Upper lobe of right lung (tissue), 1 donor: Measurements from ENCODE around the gene RGS3. TPM values are rescaled to one million over a fixed set of nuclear protein-coding genes. Genes with fewer than 3 reads are reported as not detected.

ENCODE experiments used
- ATAC-seq: fragments of 200-7000 bp; cut with Tn5 transposase; one replicate; pipeline ENCODE4 v1.9.1; 2020; ENCODE audit warnings: mild to moderate bottlenecking, moderate library complexity
- DNase-seq: peaks from one replicate; pipeline ENCODE4 v3.0.0-alpha.2; 2020
- H3K27ac ChIP-seq: fragments of 200-600 bp; one replicate; pipeline ENCODE4 v1.8.0; 2022
- H3K27me3 ChIP-seq: fragments of 200-600 bp; one replicate; pipeline ENCODE4 v1.8.0; 2022; ENCODE audit warnings: mild to moderate bottlenecking
- H3K36me3 ChIP-seq: fragments of 200-600 bp; one replicate; pipeline ENCODE4 v1.8.0; 2022
- H3K4me1 ChIP-seq: fragments of 200-600 bp; one replicate; pipeline ENCODE4 v1.8.0; 2022
- H3K4me3 ChIP-seq: fragments of 200-600 bp; one replicate; pipeline ENCODE4 v1.8.0; 2022; ENCODE audit warnings: mild to moderate bottlenecking
- H3K9me3 ChIP-seq: fragments of 200-600 bp; one replicate; pipeline ENCODE4 v1.8.0; 2022
- CTCF ChIP-seq: fragments of 200-600 bp; IDR thresholded peaks from one replicate; pipeline ENCODE4 v1.8.0; 2022; ENCODE audit warnings: antibody characterized with exemption
- intact Hi-C: fragments of 100-400 bp; cut with DNase I; formaldehyde crosslinking; loops from one replicate; pipeline ENCODE4 v1.11.0; 2022
- total RNA-seq: library from RNA; stranded (reverse); fragmentation: NEBNext Ultra II Directional; extraction: Animal tissue kit (Norgen Biotek cat#: 25700); gene quantifications from one replicate; pipeline ENCODE4 v1.2.1, GENCODE V29; 2021
- donor health status: DM: no; HTN: yes; CAD: no; lungs with severe emphysema.

RGS3 gene
- total RNA-seq, 1 donor from 2014 or later, result 71.1 TPM

GRCh38 chr9:113603048-113603375 is 139.5 kb downstream of the RGS3 start:
- no peak overlapping the region for H3K27ac ChIP-seq
- ATAC-seq, result no peak
- TF ChIP-seq CTCF, result no peak

GRCh38 chr9:113603773-113604172 is 140.2 kb downstream of the RGS3 start:
- no peak overlapping the region for H3K4me3 ChIP-seq
- no peaks in the 10 kb centered on the region for H3K27me3 ChIP-seq
- TF ChIP-seq CTCF, result no peak
- H3K36me3 ChIP-seq, result no peaks in the 10 kb centered on the region
- peaks cover 43% of the 10 kb centered on the region for H3K4me1 ChIP-seq
- ATAC-seq (no peak), DNase-seq (no peak)
- H3K9me3 ChIP-seq, result no peaks in the 10 kb centered on the region
- intact Hi-C loops, result no loop called here
- H3K27ac ChIP-seq, result no peak overlapping the region

More at GRCh38 chr9:113603048-113603375, 139.5 kb downstream of the RGS3 start:
- no peaks in the 10 kb centered on the region for H3K9me3 ChIP-seq
- H3K4me1 ChIP-seq, result peaks cover 41% of the 10 kb centered on the region
- H3K27me3 ChIP-seq, result no peaks in the 10 kb centered on the region
- peaks cover 4% of the 10 kb centered on the region for H3K36me3 ChIP-seq
- H3K4me3 ChIP-seq, result no peak overlapping the region
- no peak for DNase-seq
- intact Hi-C loops, result no loop called here

- DNase-seq, result no peak
Measured at GRCh38 chr9:113604393-113604792, 140.9 kb downstream of the RGS3 start.

GRCh38 chr9:113606510-113606909 is 143.0 kb downstream of the RGS3 start:
- TF ChIP-seq CTCF, result no peak
- no peaks in the 10 kb centered on the region for H3K36me3 ChIP-seq
- intact Hi-C loops, result no loop called here
- peaks cover 44% of the 10 kb centered on the region for H3K4me1 ChIP-seq
- H3K4me3 ChIP-seq, result no peak overlapping the region
- no peak for ATAC-seq
- no peak overlapping the region for H3K27ac ChIP-seq
- no peak for DNase-seq
- no peaks in the 10 kb centered on the region for H3K27me3 ChIP-seq
- H3K9me3 ChIP-seq, result no peaks in the 10 kb centered on the region

More at GRCh38 chr9:113604393-113604792, 140.9 kb downstream of the RGS3 start:
- H3K9me3 ChIP-seq, result no peaks in the 10 kb centered on the region
- H3K27ac ChIP-seq, result no peak overlapping the region
- H3K36me3 ChIP-seq, result no peaks in the 10 kb centered on the region
- no peak for ATAC-seq
- H3K4me3 ChIP-seq, result no peak overlapping the region
- peaks cover 47% of the 10 kb centered on the region for H3K4me1 ChIP-seq
- intact Hi-C loops, result no loop called here
- no peak for TF ChIP-seq CTCF
- H3K27me3 ChIP-seq, result no peaks in the 10 kb centered on the region

GRCh38 chr9:113608082-113608685 is 144.7 kb downstream of the RGS3 start:
- ATAC-seq (no peak), DNase-seq (no peak)
- no peaks in the 10 kb centered on the region for H3K9me3 ChIP-seq
- no peaks in the 10 kb centered on the region for H3K27me3 ChIP-seq
- no peak for TF ChIP-seq CTCF
- H3K36me3 ChIP-seq, result no peaks in the 10 kb centered on the region
- intact Hi-C loops, result no loop called here
- no peak overlapping the region for H3K4me3 ChIP-seq
- peaks cover 28% of the 10 kb centered on the region for H3K4me1 ChIP-seq
- no peak overlapping the region for H3K27ac ChIP-seq
